HCT116 (cell line): ENCODE data around the gene CES3. TPM values are rescaled to one million over a fixed set of nuclear protein-coding genes. Genes with fewer than 3 reads are reported as not detected.

ENCODE experiments used
- ATAC-seq: fragments of 200-7000 bp; cut with Tn5 transposase; 2 replicates; pipeline ENCODE4 v1.9.1; 2020; ENCODE audit warnings: mild to moderate bottlenecking, moderate library complexity
- BruUV-seq: library from RNA; stranded (reverse); fragments of 400-500 nt; replicated peaks from 2 replicates; lab custom pipeline; 2021; lab: Mats Ljungman, UMichigan
- CTCF ChIA-PET: fragments of 300-600 bp; sonication (Branson Sonifier 250); formaldehyde crosslinking; loops from one replicate; lab custom pipeline; 2021; ENCODE audit warnings: antibody characterized with exemption; lab: Charles Lee
- POLR2A ChIA-PET: fragments of 300-600, 350-600 bp; sonication (Branson Sonifier 250); formaldehyde crosslinking; loops from one replicate; lab custom pipeline; 2021; ENCODE audit warnings: antibody characterized with exemption; lab: Charles Lee
- RAD21 ChIA-PET, 2 experiments: fragments of 300-600 bp; sonication (Branson Sonifier 250); formaldehyde crosslinking; loops; one replicate each; lab custom pipeline; 2023; ENCODE audit warnings: low total read pairs in 2 of 2; ENCODE audit not compliant: uncharacterized antibody in 2 of 2, unreplicated experiment in 2 of 2, low non-redundant PET in 1 of 2; lab: Charles Lee
- DNase-seq: peaks from one replicate; pipeline ENCODE4 v3.0.0-alpha.2; 2010; ENCODE audit warnings: low read depth, low spot score
- H2AFZ ChIP-seq: fragments of 200-600 bp; shearing (Covaris generic), sonication (generic); 2 replicates; pipeline ENCODE4 v1.6.1; 2017; ENCODE audit warnings: low read depth, mixed run types, mixed read lengths, antibody characterized with exemption, low read length; ENCODE audit not compliant: poor library complexity, severe bottlenecking
- H3K27ac ChIP-seq: 2 replicates; pipeline ENCODE4 v1.5.1; 2012; ENCODE audit warnings: low read depth, low read length
- H3K27me3 ChIP-seq: fragments of 200-600 bp; sonication (generic); 2 replicates; pipeline ENCODE4 v1.6.1; 2016; ENCODE audit warnings: mixed run types, low read length, mixed read lengths; ENCODE audit not compliant: insufficient read depth
- H3K36me3 ChIP-seq, 2 experiments: fragments of 200-500 bp in 1 of 2; fragments of 200-600 bp in 1 of 2; sonication (Bioruptor generic) in 1 of 2; sonication (generic) in 1 of 2; 2 replicates each; pipeline versions ENCODE4 v1.5.1 to v1.6.1; 2014 to 2016; ENCODE audit warnings: low read length in 2 of 2, inconsistent platforms in 1 of 2, mixed read lengths in 1 of 2, mixed run types in 1 of 2; ENCODE audit not compliant: insufficient read depth in 2 of 2, control insufficient read depth in 1 of 2
- H3K4me1 ChIP-seq, 2 experiments: fragments of 200-600 bp in 1 of 2; sonication (generic) in 1 of 2; 2 replicates each; pipeline versions ENCODE4 v1.5.1 to v1.6.1; 2012 to 2017; ENCODE audit warnings: low read length in 2 of 2, inconsistent platforms in 1 of 2, mild to moderate bottlenecking in 1 of 2, mixed read lengths in 1 of 2, mixed run types in 1 of 2, moderate library complexity in 1 of 2; ENCODE audit not compliant: insufficient read depth in 2 of 2, control insufficient read depth in 1 of 2
- H3K4me2 ChIP-seq: fragments of 200-600 bp; sonication (generic); 2 replicates; pipeline ENCODE4 v1.6.1; 2017; ENCODE audit warnings: mixed run types, low read length, mixed read lengths
- H3K4me3 ChIP-seq, 2 experiments: fragments of 200-600 bp in 1 of 2; sonication (generic) in 1 of 2; replicated peaks in 1 of 2; 2 replicates each; pipeline ENCODE4 v1.5.1; 2011 to 2016; ENCODE audit warnings: low read length in 2 of 2, control low read depth in 1 of 2, low read depth in 1 of 2, mild to moderate bottlenecking in 1 of 2, mixed read lengths in 1 of 2, mixed run types in 1 of 2
- H3K79me2 ChIP-seq: fragments of 200-600 bp; sonication (generic); 2 replicates; pipeline ENCODE4 v1.6.1; 2017; ENCODE audit warnings: mild to moderate bottlenecking, mixed run types, low read length, moderate library complexity, mixed read lengths; ENCODE audit not compliant: insufficient read depth
- H3K9ac ChIP-seq: fragments of 200-600 bp; sonication (generic); 2 replicates; pipeline ENCODE4 v1.6.1; 2016; ENCODE audit warnings: low read length, mixed read lengths
- H3K9me2 ChIP-seq: fragments of 200-600 bp; sonication (generic), shearing (Covaris generic); 2 replicates; pipeline ENCODE4 v1.6.1; 2017; ENCODE audit warnings: mixed run types, mild to moderate bottlenecking, moderate library complexity; ENCODE audit not compliant: insufficient read depth
- H3K9me3 ChIP-seq, 2 experiments: fragments of 200-500 bp in 1 of 2; fragments of 200-600 bp in 1 of 2; sonication (Bioruptor generic) in 1 of 2; sonication (generic) in 1 of 2; 2 replicates each; pipeline ENCODE4 v1.6.1; 2014 to 2017; ENCODE audit warnings: low read length in 2 of 2, mixed read lengths in 2 of 2, inconsistent platforms in 1 of 2, low read depth in 1 of 2, mild to moderate bottlenecking in 1 of 2, mixed run types in 1 of 2, moderate library complexity in 1 of 2; ENCODE audit not compliant: control insufficient read depth in 1 of 2, insufficient read depth in 1 of 2
- H4K20me1 ChIP-seq: fragments of 200-600 bp; sonication (generic), shearing (Covaris generic); 2 replicates; pipeline ENCODE4 v1.6.1; 2017; ENCODE audit warnings: mixed run types, mild to moderate bottlenecking, moderate library complexity; ENCODE audit not compliant: insufficient read depth
- ATF3 ChIP-seq: IDR thresholded peaks from 2 replicates; pipeline ENCODE4 v1.6.1; 2012
- CTCF ChIP-seq, 3 experiments: fragments of 200-600 bp in 1 of 3; sonication (generic) in 1 of 3; IDR thresholded peaks in 2 of 3; conservative IDR thresholded peaks in 1 of 3; 2 replicates each; pipeline ENCODE4 v1.5.1; 2012 to 2017; ENCODE audit warnings: low read depth in 2 of 3, low read length in 2 of 3, antibody characterized with exemption in 1 of 3, borderline replicate concordance in 1 of 3, control low read depth in 1 of 3, mild to moderate bottlenecking in 1 of 3, mixed read lengths in 1 of 3, mixed run types in 1 of 3, moderate library complexity in 1 of 3; ENCODE audit not compliant: insufficient read depth in 1 of 3
- EGR1 ChIP-seq: IDR thresholded peaks from 2 replicates; pipeline ENCODE4 v1.6.1; 2012; ENCODE audit warnings: low read depth
- MAX ChIP-seq: IDR thresholded peaks from 2 replicates; pipeline ENCODE4 v1.6.1; 2012
- POLR2AphosphoS5 ChIP-seq: IDR thresholded peaks from 2 replicates; pipeline ENCODE4 v1.6.1; 2011; ENCODE audit warnings: mild to moderate bottlenecking, low read depth, low read length, moderate library complexity
- RAD21 ChIP-seq: IDR thresholded peaks from 2 replicates; pipeline ENCODE4 v1.6.1; 2012; ENCODE audit warnings: low read depth, mild to moderate bottlenecking
- SRF ChIP-seq: IDR thresholded peaks from 2 replicates; pipeline ENCODE4 v1.6.1; 2012; ENCODE audit warnings: low read depth
- ZFX ChIP-seq: fragments of 450-650 bp; IDR thresholded peaks from 2 replicates; pipeline ENCODE4 v1.6.1; 2017
- intact Hi-C: fragments of 100-400 bp; cut with micrococcal nuclease; formaldehyde crosslinking; loops from 2 replicates; pipeline ENCODE4 v1.10.0; 2022
- total RNA-seq: library from RNA; stranded (reverse); gene quantifications from one replicate; pipeline ENCODE4 v1.2.1, GENCODE V29; 2021; ENCODE audit not compliant: unreplicated experiment

Gene CES3
- total RNA-seq, 1 experiment from 2014 or later = 10.8 TPM

GRCh38 chr16:66924527-66925321 is 36.3 kb upstream of the CES3 start:
- H3K27me3 ChIP-seq = no peaks in the 10 kb centered on the region
- H3K4me2 ChIP-seq = peak overlapping the region; percentile 70
- H3K36me3 ChIP-seq = no peaks in the 10 kb centered on the region
- H3K27ac ChIP-seq = no peak overlapping the region; the same call in 1 of the 2 replicates
- no peaks in the 10 kb centered on the region for H3K9me3 ChIP-seq
- ChIA-PET CTCF (no interaction called here), POLR2A (no interaction called here), RAD21 (no interaction called here)
- no peak overlapping the region for H3K9ac ChIP-seq
- no peak overlapping the region for H2AFZ ChIP-seq
- H3K9me2 ChIP-seq = no peaks in the 10 kb centered on the region
- ATAC-seq = peak; percentile 85
- no peak for DNase-seq
- TF ChIP-seq MAX (no peak), CTCF (IDR thresholded peaks at IDR 0.05 in 2 of 3, conservative IDR thresholded peaks at IDR 0.05 in 1 of 3; ENCODE audit: borderline replicate concordance in 1 of 3, insufficient read depth in 1 of 3, low read depth in 2 of 3, low read length in 2 of 3) (peak in 1 of 3 experiments; percentile 45; a peak in 3 of 6 replicates), POLR2AphosphoS5 (no peak), ZFX (no peak), RAD21 (no peak), SRF (no peak), ATF3 (no peak), EGR1 (no peak)
- BruUV-seq = no TSS peak
- no peaks in the 10 kb centered on the region for H4K20me1 ChIP-seq
- H3K4me3 ChIP-seq = peak overlapping the region; percentile 15 to 42
- H3K4me1 ChIP-seq = peaks cover 21 to 50% of the 10 kb centered on the region in 2 experiments
- H3K79me2 ChIP-seq = no peaks in the 10 kb centered on the region
- intact Hi-C loops = no loop called here
